HG03045 (cell line): ENCODE results near the gene PTPRT.

Experiments
- ATAC-seq: cut with Tn5 transposase; IDR thresholded peaks from one replicate; pipeline ENCODE4 v1.9.1; 2021; ENCODE audit warnings: mild to moderate bottlenecking, moderate library complexity; ENCODE audit not compliant: unreplicated experiment

PTPRT gene

DNA sequence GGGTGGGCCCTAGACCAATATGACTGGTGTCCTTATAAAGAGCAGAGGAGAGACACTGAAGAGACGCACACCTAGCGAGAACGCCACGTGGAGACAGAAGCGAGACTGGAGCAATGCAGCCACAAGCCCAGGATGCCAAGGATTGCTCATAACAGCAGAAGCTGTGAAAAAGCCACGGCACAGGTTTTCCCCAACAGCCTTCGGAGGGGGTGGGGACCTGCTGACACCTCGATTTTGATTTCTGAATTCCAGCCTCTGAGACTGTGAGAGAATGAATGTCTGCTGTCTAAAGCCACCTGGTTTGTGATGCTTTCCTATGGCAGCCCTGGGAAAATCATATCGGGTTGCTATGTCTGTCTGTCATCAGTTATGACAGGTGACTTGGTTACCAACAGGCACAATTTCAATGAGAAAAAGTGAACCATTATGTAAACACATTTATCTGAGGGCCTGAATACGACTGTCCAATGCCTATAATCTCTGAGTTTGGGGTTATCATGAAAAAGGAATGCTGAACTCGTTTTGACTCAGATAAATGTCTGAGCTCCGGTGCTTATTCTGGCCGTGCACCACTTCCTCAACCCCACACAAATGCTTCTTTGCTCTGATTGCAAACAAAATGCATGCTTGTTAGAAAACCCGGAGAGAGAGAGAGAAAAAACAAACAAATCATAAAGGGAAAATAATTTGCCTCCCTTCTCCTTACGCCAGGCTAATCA, 769.7 kb downstream of the PTPRT start:
- no peak for ATAC-seq

DNA sequence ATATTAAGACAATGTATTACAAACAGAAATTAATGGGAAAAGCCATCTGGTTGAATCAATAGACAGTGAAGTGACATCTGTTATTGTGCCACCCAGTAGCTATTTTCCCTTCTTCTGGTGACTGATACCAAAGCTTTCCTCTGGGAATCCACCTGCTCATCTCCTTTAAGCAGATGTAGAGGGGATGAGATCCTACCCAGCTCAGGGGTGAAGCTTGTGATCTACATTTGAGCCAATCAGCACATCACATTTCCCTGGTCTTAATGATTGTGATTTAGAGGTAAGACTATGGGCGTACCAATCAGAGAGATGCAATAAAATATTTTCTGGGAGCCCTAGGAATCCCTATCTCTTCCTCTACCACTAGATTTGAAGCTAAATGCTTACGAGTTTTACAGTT, 782.9 kb downstream of the PTPRT start:
- no peak for ATAC-seq

DNA sequence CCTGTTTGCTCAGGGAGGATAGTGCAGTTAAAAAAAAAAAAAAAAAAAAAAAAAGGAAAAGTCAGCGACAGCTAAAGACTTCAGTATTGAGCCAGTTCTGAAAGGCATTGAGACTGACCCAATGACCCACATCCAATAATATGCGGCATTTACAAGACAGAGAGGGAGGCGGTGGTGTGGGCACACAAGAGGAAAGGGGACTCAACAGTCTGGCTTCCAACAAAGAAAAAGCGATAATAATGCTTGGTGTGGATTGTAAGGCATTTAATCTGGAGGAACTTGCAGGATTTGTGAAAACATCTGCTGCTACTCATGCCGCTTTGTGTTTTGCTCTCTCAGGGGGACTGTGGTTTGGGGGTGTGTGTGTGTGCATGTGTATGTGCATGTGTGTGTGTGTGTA, 787.3 kb downstream of the PTPRT start:
- ATAC-seq, result no peak

DNA sequence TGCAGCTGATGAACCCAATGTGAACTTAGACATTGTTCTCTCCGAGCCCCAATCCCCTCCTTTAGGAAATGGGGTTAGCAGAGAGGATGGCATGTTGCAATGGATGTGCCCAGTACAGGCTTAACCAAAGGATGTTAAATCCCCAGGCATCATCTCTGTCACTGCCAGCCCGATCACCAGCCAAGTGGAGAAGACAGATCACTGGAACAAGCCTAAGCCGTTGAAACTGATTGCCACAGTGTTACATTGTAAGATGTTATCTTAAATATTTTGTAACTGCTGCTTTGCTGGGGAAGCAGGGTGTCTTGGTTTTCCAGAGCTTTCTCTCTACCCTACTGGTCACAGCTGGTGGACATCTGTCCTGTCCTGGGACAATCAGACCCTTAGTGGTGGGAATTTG, 788.1 kb downstream of the PTPRT start:
- no peak for ATAC-seq

DNA sequence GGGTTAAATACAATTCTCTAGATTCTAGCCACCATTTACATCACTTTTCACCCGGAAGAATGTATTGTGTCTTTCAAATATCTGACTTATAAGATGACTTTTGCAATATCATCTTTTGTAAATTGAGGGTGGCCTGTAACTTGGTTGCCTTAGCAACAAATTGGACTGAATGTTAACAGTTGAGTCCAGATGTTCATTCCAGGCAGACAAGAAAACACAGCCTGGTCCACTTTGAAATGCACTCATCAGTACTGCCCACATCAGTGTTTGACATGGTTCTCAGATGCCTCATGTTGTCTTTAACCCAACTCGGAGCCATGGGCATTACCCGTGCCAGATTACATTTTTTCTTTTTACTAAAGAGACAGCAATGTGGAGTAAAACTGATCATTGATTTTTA, 789.9 kb downstream of the PTPRT start:
- no peak for ATAC-seq

DNA sequence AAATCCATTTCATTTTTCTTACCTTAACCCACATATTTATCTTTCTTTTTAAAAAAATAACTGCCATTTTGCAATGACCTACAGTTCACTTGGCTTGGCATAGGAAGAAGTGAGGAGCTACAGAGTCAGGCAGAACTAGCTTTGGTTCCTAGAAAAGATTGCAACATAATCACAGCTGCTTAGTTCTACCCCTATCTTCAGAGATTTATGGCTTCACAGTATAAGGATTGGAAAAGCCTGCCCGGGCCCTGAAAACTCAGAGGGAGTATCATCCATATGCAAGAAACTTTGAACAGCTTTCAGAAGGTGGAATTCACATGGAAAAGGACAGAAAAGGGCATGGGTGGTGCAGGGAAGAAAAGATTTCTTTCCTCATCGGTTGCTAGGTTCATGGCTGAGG, 797.3 kb downstream of the PTPRT start:
- no peak for ATAC-seq

DNA sequence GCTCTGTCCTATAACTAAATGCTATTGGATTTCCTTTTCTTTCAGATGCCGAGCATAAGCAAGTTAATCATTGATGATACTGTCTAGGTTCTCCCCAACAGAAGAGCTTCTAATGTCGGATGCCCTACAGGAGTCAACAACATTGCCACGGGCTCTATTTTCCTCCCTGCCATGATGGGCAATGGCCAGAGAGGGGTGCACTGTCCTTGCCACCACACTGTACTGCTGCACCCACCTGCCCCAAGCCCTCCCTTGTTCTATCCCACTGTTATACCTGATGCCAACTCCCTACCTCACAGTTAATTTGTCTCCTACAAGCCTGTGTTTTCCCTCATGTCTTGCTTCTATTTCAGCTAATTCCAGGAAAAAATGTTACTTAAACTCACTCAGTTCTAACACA, 797.9 kb downstream of the PTPRT start:
- ATAC-seq, result no peak

DNA sequence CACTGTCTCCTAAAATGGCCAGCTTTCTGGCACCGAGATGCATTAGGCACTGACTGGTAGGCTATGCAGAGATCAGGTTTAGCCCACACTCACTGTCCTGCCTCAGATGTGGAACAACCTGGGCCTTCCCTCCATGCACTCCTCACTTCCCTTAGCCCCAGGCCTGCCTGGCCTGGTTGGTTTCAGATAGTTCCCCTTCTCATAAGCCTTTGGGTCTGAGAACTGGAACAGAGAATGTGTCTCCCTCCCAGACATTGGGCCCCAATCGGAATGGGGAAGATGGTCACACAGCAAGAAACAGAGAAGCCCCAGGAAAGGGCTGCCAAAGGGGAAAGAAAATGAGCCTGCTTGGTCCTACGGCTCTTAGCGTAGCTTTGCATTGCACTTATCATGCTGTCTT, 809.4 kb downstream of the PTPRT start:
- no peak for ATAC-seq

DNA sequence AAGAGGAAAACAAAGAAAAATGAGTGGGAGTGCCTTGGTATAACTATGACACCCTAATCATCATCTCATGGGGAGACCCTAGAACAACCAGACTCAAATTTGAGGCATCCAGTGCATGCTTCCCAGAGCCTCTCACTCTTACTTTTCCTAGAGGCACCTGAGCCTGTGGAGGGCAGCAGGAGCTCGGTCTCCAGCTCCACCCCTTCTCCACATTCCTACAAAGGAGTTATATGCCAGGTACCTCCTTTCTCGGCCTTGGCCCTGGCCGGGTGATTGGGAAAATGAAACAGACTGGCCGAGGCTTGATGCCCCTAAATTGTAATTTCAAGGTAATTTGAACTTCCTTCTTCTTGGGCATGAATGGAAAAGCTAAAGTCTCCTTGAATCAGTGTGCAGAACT, 810.3 kb downstream of the PTPRT start:
- no peak for ATAC-seq

DNA sequence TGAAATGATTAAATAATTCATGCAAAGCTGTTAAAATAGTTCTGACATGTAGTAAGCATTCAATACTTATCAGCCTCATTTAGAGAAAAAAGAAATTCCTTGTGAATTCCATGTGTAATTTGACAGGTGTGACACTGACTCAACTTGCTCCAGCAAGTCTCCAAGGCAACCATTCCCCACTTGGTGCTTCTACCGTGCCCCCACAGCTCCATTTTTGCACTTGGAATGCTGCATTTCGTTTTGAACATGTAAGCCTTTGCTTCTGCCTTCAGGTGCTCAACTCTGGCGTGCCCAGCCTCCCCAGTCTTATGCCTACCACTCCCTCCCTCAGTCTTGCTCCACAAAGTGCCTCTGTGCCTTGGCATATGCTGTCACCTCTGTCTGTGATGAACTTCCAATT, 810.9 kb downstream of the PTPRT start:
- no peak for ATAC-seq

DNA sequence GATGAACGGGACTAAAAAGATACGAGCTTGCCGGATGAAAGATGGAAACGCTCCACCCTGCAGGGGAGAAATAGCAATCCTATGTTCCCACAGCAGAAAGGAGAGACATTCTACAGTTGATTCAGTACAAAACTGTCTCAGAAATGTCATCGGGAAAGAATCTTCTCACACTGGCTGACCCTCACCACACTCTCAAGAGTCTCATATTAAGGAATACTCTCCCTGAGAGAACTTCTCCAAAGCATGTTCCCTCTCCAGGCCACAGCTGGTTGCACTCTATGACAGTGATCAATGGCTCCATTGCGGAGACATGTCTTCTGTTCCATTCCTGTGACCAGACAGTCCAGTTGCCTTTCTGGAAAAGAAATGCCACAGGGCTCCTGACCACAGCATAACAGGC, 813.6 kb downstream of the PTPRT start:
- ATAC-seq, result no peak

DNA sequence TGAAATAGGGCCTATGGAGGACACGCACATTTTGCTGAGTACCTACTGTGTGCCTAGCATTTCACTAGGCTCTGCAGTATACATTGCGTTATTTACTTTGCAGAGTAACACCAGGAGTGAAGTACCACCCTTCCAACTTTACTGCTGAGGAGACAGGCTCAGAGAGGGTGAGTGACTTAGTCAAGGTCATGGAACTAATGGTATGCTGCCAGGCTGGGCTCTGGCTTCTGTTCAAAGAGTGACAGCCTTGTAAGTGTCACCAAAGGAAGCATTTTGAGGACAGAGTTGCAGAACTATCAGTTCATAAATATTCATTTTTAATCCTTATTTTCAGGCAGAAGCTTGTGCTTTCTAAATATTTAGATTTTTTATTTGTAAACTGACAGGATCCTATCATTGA, 816.7 kb downstream of the PTPRT start:
- no peak for ATAC-seq

DNA sequence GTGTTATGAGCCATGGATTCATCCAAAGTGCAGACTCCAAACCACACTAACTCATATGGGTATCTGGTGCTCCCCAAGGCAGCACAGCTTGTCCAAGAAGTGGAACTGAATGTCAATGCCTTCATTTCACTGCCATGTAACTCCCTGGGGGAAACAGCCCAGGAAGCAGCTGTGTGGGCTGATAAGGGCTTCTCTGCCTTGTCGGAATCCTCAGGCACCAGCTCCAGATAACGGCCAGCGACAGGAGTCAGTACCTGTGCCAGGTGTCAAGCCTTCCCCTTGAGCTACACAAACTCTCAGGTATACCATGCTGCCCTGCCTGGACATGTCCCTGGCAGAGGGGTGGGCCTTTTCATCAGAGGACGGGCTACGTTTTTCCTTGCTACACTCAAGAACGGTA, 819.6 kb downstream of the PTPRT start:
- ATAC-seq, result no peak

DNA sequence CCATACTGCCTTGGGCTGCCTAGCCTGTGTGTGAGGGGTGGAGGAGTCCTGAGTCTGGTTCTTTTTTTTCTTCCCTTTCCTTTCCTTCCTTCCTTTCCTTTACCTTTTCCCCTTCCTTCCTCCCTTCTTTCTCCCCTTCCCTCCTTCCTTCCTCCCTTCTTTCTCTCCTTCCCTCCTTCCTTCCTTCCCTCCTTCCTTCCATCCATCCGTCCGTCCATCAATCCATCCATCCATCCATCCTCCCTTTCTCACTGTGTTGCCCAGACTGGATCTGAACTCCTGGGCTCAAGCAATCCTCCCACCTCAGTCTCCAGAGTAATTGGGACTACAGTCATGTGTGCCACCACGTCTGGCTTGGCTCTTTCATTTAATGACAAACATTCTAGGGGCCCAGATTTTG, 820.8 kb downstream of the PTPRT start:
- ATAC-seq, result no peak

DNA sequence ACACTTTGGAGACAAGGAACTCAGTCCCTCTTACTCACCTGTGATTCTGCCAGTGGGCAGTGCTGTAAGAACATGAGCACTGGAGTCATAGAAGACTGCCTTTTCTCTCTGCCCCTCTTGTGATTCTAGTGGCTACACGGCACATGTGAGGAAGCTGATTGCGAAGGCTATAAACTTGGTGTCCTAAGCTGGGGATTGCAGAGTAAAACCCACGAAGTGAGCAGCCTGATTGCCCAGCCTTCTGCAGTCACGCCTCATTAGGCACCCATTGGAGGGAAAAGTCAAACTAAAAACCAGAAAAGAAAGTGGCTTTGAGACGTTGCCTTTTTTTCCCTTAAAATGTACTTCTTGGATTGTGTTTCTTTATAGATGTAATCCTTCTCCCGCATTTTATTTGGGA, 823.1 kb downstream of the PTPRT start:
- ATAC-seq, result no peak

DNA sequence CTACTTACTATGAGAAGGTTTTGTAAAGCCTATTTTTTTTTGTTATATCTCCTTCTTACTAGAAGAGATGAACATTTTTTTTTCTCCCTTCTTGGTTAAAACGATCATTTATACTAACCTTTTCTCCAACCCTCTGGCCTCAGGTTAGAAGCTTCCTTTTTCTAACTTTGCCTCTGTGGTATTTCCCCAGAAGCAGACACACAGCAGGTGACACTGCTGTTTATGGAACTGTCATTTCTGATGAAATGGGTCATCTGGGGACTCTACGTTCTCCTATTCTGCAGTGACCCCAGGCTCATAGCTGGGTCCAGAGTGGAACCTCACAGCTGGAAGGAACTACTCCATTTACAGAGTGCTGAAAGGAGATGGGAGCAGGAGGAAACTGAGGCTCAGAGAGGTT, 825.3 kb downstream of the PTPRT start:
- no peak for ATAC-seq

DNA sequence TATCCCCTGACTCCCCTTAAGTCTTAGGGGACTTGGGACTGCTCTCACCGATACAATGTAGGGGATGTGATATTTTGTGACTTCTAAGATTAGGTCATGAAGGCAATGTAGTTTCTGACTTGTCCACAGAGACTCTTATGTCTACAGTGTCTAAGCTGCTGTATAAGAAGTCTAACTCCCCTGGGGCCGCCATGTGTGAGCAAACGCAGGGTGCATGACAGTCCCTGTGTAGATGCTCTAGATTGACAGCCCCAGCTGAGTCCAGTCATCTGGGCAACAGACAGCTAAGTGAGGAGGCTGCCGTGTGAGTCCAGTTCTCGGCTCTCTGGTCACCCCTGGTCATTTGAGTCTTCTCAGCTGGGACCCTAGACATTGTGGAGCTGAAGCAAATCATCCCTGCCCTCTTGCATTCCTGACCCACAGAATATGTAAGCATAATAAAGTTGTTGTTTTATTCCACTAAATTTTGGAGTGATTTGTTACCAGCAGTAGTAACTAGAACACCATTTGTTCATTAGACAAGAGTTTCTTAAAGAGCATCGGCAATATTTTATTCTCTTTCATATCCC, 828.2 kb downstream of the PTPRT start:
- ATAC-seq, result no peak

DNA sequence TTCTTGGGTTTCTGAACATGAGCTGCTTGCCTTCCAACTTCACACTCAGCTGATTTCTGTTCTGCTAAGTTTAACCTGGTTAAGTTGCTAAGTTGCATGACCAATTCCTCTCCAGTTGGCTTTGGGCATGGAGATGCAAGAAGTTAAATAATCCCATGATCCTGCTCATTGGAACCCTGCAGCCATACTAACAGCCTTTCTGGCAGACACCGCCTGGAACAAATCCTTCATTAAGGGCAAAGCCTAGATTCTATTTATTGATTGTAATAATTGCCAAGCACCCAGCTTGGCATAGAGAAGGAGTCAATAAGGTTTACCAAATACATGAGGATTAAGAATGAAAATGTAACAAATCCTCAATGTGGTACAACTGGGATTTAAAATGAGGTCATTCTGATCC, 829.1 kb downstream of the PTPRT start:
- ATAC-seq, result no peak

DNA sequence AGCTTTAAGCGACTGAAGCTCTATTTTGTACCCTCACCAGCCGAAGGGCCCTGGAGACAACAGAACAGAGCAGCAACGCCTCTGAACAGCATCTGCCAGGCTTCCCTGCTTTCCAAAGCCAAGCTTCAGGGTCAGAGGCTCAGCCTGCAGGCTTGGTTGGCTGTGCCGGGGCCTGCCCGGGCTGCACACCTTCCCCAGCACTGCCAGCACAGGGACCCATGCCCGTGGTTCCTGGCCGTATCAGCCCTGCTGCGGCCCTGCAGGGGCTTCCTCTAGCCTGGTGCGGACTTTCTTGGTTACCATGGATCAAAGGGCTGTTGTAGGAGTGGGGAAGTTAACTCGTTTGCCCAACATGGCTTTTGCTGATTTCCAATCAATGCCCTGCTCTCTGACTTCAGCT, 830.1 kb downstream of the PTPRT start:
- ATAC-seq, result no peak

DNA sequence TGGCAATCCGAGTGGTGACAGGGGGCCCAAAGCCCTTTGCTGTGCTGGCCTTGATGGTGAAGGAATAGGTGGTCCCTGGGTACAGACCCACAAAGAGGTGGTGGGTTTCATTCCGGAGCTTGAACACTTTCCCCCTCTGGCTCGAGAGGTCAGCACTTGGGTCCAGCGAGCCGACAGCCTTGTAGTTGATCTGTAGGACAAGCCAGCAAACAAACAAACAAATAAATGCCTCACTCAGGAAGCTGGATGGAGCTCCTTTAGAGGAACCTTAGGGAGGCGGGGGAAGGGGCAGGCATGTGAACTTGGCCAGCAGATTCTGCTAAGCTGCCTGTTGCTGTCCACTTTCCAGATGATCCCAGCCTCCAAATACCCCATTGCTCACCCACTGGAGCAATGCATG, 837.6 kb downstream of the PTPRT start:
- no peak for ATAC-seq

DNA sequence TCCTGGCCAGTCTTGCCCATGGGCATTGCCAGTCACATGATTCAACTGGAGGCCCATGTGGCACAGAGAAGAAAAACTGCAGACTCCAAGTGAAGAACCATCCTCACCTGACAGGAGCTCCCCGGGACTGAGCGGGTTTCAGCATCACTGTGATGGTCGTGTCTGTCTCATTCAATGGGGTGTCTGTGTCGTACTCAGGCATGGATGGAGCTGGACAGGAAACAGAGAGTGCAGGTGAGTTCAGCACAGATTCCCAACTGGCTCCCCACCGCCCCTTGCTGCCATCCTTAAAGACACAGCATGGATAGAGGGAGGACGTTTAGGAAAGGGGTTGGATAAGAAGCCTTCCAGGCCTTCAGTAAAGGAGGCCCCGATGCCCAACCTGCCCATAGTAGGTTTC, 839.2 kb downstream of the PTPRT start:
- no peak for ATAC-seq

DNA sequence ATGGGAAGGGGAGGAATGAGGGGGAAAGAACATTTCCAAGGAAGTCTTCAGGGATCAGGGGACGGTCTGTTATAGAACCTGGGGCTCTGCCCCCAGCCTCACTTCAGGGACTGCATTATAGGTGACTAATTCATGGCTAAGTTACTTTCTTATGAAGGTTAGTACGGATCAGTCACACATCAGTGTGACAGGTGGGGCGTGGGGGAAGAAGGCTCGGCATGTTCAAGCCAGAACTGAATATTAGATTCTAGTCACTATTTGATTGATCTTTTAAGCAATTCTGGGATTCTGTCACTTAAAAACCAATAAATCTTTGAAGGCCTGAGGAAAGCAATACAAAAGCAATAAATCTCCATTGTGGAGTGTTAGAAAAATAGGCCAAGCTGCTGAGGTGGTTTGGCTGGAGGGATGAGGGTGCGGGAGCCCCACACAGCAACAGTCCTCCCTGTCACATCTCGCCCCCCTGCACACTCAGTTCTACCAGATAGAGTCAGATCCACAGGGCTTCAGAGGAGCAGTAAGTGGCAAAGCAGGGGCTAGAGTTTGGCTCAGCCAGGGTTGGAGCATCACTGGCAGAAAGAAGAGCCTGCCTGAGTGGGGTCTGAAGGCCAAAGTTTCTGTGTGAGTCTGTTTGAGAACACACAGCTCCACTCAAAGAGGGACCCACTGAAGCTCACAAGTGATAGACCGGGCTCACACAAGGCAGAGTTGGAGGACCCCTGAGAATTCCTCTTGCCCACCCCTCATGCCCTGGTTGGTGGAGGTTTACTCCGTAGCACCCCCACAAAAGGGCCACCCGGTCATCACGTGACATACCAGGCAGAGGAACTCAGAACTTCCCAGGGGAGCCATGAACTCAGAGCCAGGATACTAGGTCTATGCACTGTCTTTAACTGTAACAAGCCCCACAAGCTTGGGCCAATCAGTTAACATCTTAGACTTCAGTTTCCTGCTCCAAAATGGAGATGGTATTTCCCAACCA, 843.2 kb downstream of the PTPRT start:
- ATAC-seq, result no peak
